HL-60 (cell line): Measurements from ENCODE around the gene WDFY2.

Experiments
- DNase-seq, 2 experiments: peaks; one replicate each; pipeline ENCODE4 v3.0.0-alpha.2; 2010 to 2020; ENCODE audit warnings: low read depth in 1 of 2, low spot score in 1 of 2
- H3K27ac ChIP-seq: fragments of 250-450 bp; sonication (Bioruptor Pico); replicated peaks from 2 replicates; pipeline ENCODE4 v1.5.1; 2020; ENCODE audit warnings: mild to moderate bottlenecking, moderate library complexity
- H3K27me3 ChIP-seq: fragments of 250-450 bp; sonication (Bioruptor Pico); 2 replicates; pipeline ENCODE4 v1.5.1; 2021; ENCODE audit warnings: mild to moderate bottlenecking, moderate library complexity; ENCODE audit not compliant: insufficient read depth, poor library complexity, severe bottlenecking
- H3K4me3 ChIP-seq: replicated peaks from 2 replicates; pipeline ENCODE4 v1.5.1; 2011; ENCODE audit warnings: mild to moderate bottlenecking, control low read depth, low read length; ENCODE audit not compliant: insufficient read depth
- CTCF ChIP-seq: IDR thresholded peaks from one replicate; pipeline ENCODE4 v1.5.1; 2011; ENCODE audit warnings: low read length, control low read depth, inconsistent platforms; ENCODE audit not compliant: insufficient read depth
- GABPA ChIP-seq: IDR thresholded peaks from 2 replicates; pipeline ENCODE4 v1.6.1; 2012; ENCODE audit warnings: low read depth
- POLR2AphosphoS5 ChIP-seq: IDR thresholded peaks from 2 replicates; pipeline ENCODE4 v1.6.1; 2012; ENCODE audit warnings: low read depth
- REST ChIP-seq: IDR thresholded peaks from 2 replicates; pipeline ENCODE4 v1.6.1; 2012; ENCODE audit warnings: low read depth; ENCODE audit not compliant: insufficient replicate concordance
- SPI1 ChIP-seq: IDR thresholded peaks from 2 replicates; pipeline ENCODE4 v1.6.1; 2012; ENCODE audit warnings: low read depth, mild to moderate bottlenecking, borderline replicate concordance

The WDFY2 gene

GRCh38 chr13:51603716-51604115 lies 19.5 kb downstream of the WDFY2 start:
- H3K4me3 ChIP-seq, result no peak overlapping the region
- no peak for DNase-seq
- H3K27ac ChIP-seq, result no peak overlapping the region
- H3K27me3 ChIP-seq, result no peaks in the 10 kb centered on the region
- TF ChIP-seq REST, result no peak

GRCh38 chr13:51605698-51606097 lies 21.4 kb downstream of the WDFY2 start:
- no peak overlapping the region for H3K4me3 ChIP-seq
- no peak for DNase-seq

GRCh38 chr13:51607165-51607564 lies 22.9 kb downstream of the WDFY2 start:
- no peak for TF ChIP-seq POLR2AphosphoS5
- TF ChIP-seq CTCF, result no peak
- no peak for TF ChIP-seq REST
- TF ChIP-seq SPI1, result no peak
- no peak for TF ChIP-seq GABPA
- no peaks in the 10 kb centered on the region for H3K27me3 ChIP-seq
- no peak overlapping the region for H3K27ac ChIP-seq
- no peak overlapping the region for H3K4me3 ChIP-seq
- DNase-seq, result no peak

More at GRCh38 chr13:51605698-51606097, 21.4 kb downstream of the WDFY2 start:
- Histone ChIP-seq H3K27ac (no peak overlapping the region), H3K27me3 (no peaks in the 10 kb centered on the region)
- TF ChIP-seq SPI1 (no peak), GABPA (no peak), REST (no peak), POLR2AphosphoS5 (no peak), CTCF (no peak)
